PC-9 (cell line): ENCODE measurements around the gene SOX13. TPM values are rescaled to one million over a fixed set of nuclear protein-coding genes. Genes with fewer than 3 reads are reported as not detected.

Experiments
- BruUV-seq: library from RNA; stranded (reverse); fragments of 400-500 nt; replicated peaks from 2 replicates; lab custom pipeline; 2021; lab: Mats Ljungman, UMichigan
- CTCF ChIA-PET: fragments of 300-600 bp; sonication (Branson Sonifier 250); formaldehyde crosslinking; loops from one replicate; lab custom pipeline; 2022; ENCODE audit warnings: antibody characterized with exemption; lab: Charles Lee
- POLR2A ChIA-PET: fragments of 300-600 bp; sonication (Branson Sonifier 250); formaldehyde crosslinking; loops from one replicate; lab custom pipeline; 2022; ENCODE audit warnings: antibody characterized with exemption; ENCODE audit not compliant: unreplicated experiment; lab: Charles Lee
- DNase-seq, 2 experiments: peaks; one replicate each; pipeline versions ENCODE4 v3.0.0 to v3.0.0-alpha.2; 2015 to 2022; ENCODE audit warnings: mixed read lengths in 1 of 2
- H2AFZ ChIP-seq: fragments of 200-600 bp; sonication (generic); 2 replicates; pipeline ENCODE4 v1.8.1; 2017; ENCODE audit warnings: antibody characterized with exemption
- H3F3A ChIP-seq: fragments of 200-600 bp; sonication (generic); 2 replicates; pipeline ENCODE4 v1.8.1; 2017; ENCODE audit warnings: antibody characterized with exemption, mild to moderate bottlenecking, low read depth; ENCODE audit not compliant: insufficient read depth
- H3K27ac ChIP-seq: fragments of 200-600 bp; sonication (generic); 2 replicates; pipeline ENCODE4 v1.6.1; 2016; ENCODE audit warnings: mixed run types
- H3K27me3 ChIP-seq: fragments of 200-600 bp; sonication (generic); 2 replicates; pipeline ENCODE4 v1.6.1; 2016; ENCODE audit warnings: low read depth, mixed run types; ENCODE audit not compliant: insufficient read depth
- H3K36me3 ChIP-seq: fragments of 200-600 bp; sonication (generic); 2 replicates; pipeline ENCODE4 v1.6.1; 2016; ENCODE audit warnings: low read depth, mixed run types
- H3K4me1 ChIP-seq: fragments of 200-600 bp; sonication (generic); replicated peaks from 2 replicates; pipeline ENCODE4 v1.6.1; 2016; ENCODE audit warnings: mixed run types; ENCODE audit not compliant: insufficient read depth
- H3K4me2 ChIP-seq: fragments of 200-600 bp; sonication (generic); 2 replicates; pipeline ENCODE4 v1.6.1; 2017; ENCODE audit warnings: mixed run types
- H3K4me3 ChIP-seq: fragments of 200-600 bp; sonication (generic); 2 replicates; pipeline ENCODE4 v1.6.1; 2016; ENCODE audit warnings: mixed run types
- H3K79me2 ChIP-seq: fragments of 200-600 bp; sonication (generic); 2 replicates; pipeline ENCODE4 v1.6.1; 2017; ENCODE audit warnings: low read depth, mixed run types
- H3K9me2 ChIP-seq: fragments of 200-600 bp; sonication (generic); 2 replicates; pipeline ENCODE4 v1.8.1; 2017; ENCODE audit warnings: mild to moderate bottlenecking; ENCODE audit not compliant: insufficient read depth
- H3K9me3 ChIP-seq: fragments of 200-600 bp; sonication (generic); 2 replicates; pipeline ENCODE4 v1.8.1; 2016; ENCODE audit warnings: low read depth; ENCODE audit not compliant: insufficient read depth
- H4K20me1 ChIP-seq: fragments of 200-600 bp; sonication (generic); 2 replicates; pipeline ENCODE4 v1.8.1; 2017; ENCODE audit not compliant: insufficient read depth
- EZH2 ChIP-seq: fragments of 200-600 bp; sonication (generic); IDR thresholded peaks from 2 replicates; pipeline ENCODE4 v1.8.0; 2017; ENCODE audit warnings: antibody characterized with exemption, low read depth
- intact Hi-C: fragments of 100-400 bp; cut with micrococcal nuclease; formaldehyde crosslinking; loops from one replicate; pipeline ENCODE4 v1.10.0; 2022; ENCODE audit not compliant: unreplicated experiment
- total RNA-seq: library from RNA; stranded (reverse); gene quantifications from 2 replicates; pipeline ENCODE4 v1.2.3, GENCODE V29; 2021
- TF ChIP-seq, protein P1 (sequence below): fragments of 200-600 bp; sonication (generic); conservative IDR thresholded peaks from 2 replicates; pipeline ENCODE4 v1.6.1; 2017; ENCODE audit warnings: mixed run types, antibody characterized with exemption, mild to moderate bottlenecking, moderate library complexity

The SOX13 gene
- total RNA-seq, 1 experiment from 2014 or later, result 89.9 TPM

DNA sequence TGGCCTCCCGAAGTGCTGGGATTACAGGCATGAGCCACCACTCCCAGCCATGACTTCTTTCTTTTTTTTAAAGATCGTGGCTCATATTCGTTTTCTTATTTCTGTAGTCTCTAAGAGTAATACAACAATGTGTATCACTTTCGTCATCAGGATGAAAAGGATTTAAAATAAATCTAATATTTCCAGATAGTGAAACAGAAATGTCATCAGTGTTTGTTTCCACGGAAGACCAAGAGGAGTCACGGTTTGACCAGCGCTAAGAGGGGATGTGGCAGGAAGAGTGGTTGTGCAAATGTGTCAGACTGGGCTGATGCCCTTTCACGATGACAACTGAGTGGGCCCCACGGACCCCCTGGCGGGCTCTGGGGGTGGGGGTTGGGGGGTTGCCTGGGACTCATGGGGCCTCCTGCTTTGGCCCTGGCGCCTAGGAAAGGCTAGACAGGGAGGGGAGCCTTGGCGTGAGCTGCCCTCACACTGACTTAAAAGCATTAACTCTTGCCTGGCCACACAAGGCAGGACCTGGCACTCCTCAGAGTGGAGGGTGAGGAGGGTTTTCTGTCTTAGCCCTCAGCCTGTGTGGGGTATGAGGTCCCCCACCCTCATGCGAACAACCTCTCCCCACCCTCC is 8.4 kb downstream of the SOX13 start:
- no peak overlapping the region for H2AFZ ChIP-seq
- peaks cover 86% of the 10 kb centered on the region for H3K4me1 ChIP-seq
- ChIA-PET CTCF (interaction anchor here (1.0 kb wide), 1 partner anchor 210 kb away, joined by 3 read pairs; no protein-coding TSS in a partner anchor), POLR2A (no interaction called here)
- intact Hi-C loops, result loop anchor here (2.0 kb wide), 1 partner anchor 210 kb away; no protein-coding TSS in a partner anchor
- H3K9me3 ChIP-seq, result no peaks in the 10 kb centered on the region
- no peak overlapping the region for H3K4me3 ChIP-seq
- no TSS peak for BruUV-seq
- H3K27me3 ChIP-seq, result no peaks in the 10 kb centered on the region
- peaks cover 100% of the 10 kb centered on the region for H3K79me2 ChIP-seq
- H3K27ac ChIP-seq, result peak overlapping the region; percentile 27
- H3K4me2 ChIP-seq, result peak overlapping the region; percentile 77
- TF ChIP-seq, protein P1, sequence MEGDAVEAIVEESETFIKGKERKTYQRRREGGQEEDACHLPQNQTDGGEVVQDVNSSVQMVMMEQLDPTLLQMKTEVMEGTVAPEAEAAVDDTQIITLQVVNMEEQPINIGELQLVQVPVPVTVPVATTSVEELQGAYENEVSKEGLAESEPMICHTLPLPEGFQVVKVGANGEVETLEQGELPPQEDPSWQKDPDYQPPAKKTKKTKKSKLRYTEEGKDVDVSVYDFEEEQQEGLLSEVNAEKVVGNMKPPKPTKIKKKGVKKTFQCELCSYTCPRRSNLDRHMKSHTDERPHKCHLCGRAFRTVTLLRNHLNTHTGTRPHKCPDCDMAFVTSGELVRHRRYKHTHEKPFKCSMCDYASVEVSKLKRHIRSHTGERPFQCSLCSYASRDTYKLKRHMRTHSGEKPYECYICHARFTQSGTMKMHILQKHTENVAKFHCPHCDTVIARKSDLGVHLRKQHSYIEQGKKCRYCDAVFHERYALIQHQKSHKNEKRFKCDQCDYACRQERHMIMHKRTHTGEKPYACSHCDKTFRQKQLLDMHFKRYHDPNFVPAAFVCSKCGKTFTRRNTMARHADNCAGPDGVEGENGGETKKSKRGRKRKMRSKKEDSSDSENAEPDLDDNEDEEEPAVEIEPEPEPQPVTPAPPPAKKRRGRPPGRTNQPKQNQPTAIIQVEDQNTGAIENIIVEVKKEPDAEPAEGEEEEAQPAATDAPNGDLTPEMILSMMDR, result no peak
- no peaks in the 10 kb centered on the region for H3K36me3 ChIP-seq
- DNase-seq, result no peak
- peaks cover 29% of the 10 kb centered on the region for H4K20me1 ChIP-seq
- peaks cover 58% of the 10 kb centered on the region for H3F3A ChIP-seq
- no peaks in the 10 kb centered on the region for H3K9me2 ChIP-seq

DNA sequence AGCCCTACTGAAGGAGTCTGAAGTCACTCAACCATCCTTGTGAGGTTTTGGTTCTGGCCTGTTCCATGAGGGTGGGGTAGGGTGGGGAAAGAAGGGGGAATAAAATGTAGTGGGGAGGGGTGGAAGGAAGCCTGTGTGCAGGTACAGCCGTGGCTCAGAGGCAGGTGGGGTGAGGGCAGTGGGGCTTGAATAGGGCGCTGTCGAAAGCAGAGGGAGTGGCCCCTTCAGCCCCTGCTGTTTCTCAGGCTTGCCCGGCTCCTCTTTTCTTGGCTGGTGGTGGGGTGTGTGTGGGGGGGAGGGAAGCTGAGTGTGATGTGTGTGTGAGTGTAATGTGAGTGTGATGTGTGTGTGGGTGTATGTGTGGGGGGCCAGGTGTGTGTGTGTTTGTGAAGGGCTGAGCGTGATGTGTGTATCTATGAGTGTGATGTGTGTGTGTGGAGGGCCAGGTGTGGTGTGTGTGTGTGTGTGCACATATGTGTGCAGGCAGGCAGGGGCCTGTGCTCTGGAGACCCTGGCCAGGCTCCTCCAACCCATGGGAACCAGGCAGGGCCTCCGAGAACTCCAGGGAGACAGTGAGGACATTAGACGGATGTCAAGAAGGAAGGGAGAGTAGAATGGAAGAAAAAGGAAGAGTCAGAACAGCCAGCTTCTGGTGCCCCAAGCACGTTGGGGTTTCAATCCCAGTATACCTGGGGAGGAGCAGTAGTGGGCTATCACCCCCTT is 9.0 kb downstream of the SOX13 start:
- TF ChIP-seq, protein P1, result no peak
- no peak for TF ChIP-seq EZH2
- intact Hi-C loops, result loop anchor here (2.0 kb wide), 1 partner anchor 211 kb away; no protein-coding TSS in a partner anchor
- H3K79me2 ChIP-seq, result peaks cover 100% of the 10 kb centered on the region
- peak overlapping the region; percentile 65; the same call in 1 of the 2 replicates for H3K27ac ChIP-seq
- H4K20me1 ChIP-seq, result peaks cover 25% of the 10 kb centered on the region
- H3K4me2 ChIP-seq, result peak overlapping the region; percentile 77; the same call in 1 of the 2 replicates
- peaks cover 80% of the 10 kb centered on the region for H3K4me1 ChIP-seq
- H3K9me2 ChIP-seq, result no peaks in the 10 kb centered on the region
- POLR2A ChIA-PET, result no interaction called here
- no peak overlapping the region for H3K4me3 ChIP-seq
- peaks cover 58% of the 10 kb centered on the region for H3F3A ChIP-seq
- H3K36me3 ChIP-seq, result no peaks in the 10 kb centered on the region
- DNase-seq, result no peak
- CTCF ChIA-PET, result no interaction called here
- BruUV-seq, result no TSS peak
- H3K9me3 ChIP-seq, result no peaks in the 10 kb centered on the region
- no peaks in the 10 kb centered on the region for H3K27me3 ChIP-seq
- H2AFZ ChIP-seq, result no peak overlapping the region

DNA sequence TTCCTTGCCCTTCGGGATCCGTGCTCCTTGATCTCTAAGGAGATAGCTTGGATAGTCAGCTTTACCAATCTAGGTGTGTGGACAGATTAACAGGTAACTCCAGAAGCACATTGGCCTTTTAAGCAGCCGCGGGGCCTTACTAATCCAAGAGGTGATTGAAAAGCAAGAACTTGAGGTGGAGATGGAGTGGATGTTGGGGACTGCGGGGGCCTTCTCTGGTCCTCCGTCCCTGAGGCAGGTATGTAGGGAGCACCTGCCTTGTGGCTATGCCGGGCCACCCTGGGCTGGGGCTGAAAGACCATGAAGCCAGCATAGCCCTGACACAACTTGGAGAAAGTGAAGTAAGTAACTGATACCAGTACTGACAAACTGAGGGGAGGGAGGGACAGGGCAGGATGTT is 10.6 kb downstream of the SOX13 start:
- DNase-seq, result no peak
- ChIA-PET POLR2A (no interaction called here), CTCF (no interaction called here)
- TF ChIP-seq EZH2, result no peak
- TF ChIP-seq, protein P1, result no peak
- Histone ChIP-seq H3K9me3 (no peaks in the 10 kb centered on the region), H3K79me2 (peaks cover 100% of the 10 kb centered on the region), H2AFZ (no peak overlapping the region), H4K20me1 (peaks cover 29% of the 10 kb centered on the region), H3K27ac (peak overlapping the region; percentile 65), H3K36me3 (peaks cover 5% of the 10 kb centered on the region; the same call in 1 of the 2 replicates), H3K4me3 (no peak overlapping the region), H3F3A (peaks cover 46% of the 10 kb centered on the region), H3K4me2 (peak overlapping the region; percentile 77), H3K9me2 (no peaks in the 10 kb centered on the region), H3K27me3 (no peaks in the 10 kb centered on the region), H3K4me1 (peaks cover 64% of the 10 kb centered on the region)
- intact Hi-C loops, result no loop called here
- no TSS peak for BruUV-seq
